HG02938 (cell line): ENCODE results near the gene PTMS.

Experiments used
- ATAC-seq: cut with Tn5 transposase; IDR thresholded peaks from one replicate; pipeline ENCODE4 v1.9.1; 2021; ENCODE audit warnings: mild to moderate bottlenecking, moderate library complexity; ENCODE audit not compliant: unreplicated experiment

The PTMS gene

GRCh38 chr12:6771509-6772330 lies 5.6 kb downstream of the PTMS start:
- ATAC-seq: no peak

DNA sequence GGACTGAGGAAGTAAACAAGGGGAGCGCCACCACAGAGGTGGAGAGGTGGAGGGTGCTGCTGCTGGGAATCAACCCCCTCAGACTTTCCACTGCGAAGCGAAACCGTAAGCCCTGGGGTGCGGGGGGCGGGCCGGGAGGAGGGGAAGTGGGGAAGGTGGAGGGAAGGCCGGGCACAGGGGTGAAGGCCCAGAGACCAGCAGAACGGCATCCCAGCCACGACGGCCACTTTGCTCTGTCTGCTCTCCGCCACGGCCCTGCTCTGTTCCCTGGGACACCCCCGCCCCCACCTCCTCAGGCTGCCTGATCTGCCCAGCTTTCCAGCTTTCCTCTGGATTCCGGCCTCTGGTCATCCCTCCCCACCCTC lies 6.2 kb downstream of the PTMS start, which contains the start of gene LAG3:
Gene LAG3, plus strand, starts transcription at position 190 of the 365 bp plus-strand sequence. CDS start 333 bp downstream, outside the sequence.
- no peak for ATAC-seq

DNA sequence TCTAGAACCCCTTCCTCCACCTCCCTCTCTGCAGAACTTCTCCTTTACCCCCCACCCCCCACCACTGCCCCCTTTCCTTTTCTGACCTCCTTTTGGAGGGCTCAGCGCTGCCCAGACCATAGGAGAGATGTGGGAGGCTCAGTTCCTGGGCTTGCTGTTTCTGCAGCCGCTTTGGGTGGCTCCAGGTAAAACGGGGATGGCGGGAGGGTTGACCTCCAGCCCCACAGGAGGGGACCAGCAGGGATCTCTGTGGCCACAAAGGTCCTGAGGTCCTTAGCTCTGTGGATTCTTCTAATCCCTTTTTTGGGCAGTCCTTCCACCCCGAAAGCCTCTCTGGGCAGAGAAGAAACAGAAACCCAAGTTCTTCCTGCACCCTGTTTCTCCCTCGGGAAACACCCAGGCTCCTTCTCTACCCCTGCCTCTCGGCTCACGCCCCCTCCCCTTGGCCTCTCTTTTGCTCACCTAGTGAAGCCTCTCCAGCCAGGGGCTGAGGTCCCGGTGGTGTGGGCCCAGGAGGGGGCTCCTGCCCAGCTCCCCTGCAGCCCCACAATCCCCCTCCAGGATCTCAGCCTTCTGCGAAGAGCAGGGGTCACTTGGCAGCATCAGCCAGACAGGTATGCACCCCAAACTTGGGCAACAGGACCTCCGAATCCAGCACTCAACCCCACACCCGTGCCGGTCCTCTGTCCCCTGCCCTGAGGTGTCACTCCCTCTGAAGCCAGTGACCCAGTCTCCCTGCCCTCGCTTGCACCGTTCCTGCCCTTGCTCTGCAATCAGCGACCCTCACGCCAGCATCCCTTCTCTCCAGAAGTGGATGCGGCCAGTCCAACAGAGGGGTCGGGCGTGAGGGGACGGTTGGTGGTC lies 6.8 kb downstream of the PTMS start:
- ATAC-seq: no peak

DNA sequence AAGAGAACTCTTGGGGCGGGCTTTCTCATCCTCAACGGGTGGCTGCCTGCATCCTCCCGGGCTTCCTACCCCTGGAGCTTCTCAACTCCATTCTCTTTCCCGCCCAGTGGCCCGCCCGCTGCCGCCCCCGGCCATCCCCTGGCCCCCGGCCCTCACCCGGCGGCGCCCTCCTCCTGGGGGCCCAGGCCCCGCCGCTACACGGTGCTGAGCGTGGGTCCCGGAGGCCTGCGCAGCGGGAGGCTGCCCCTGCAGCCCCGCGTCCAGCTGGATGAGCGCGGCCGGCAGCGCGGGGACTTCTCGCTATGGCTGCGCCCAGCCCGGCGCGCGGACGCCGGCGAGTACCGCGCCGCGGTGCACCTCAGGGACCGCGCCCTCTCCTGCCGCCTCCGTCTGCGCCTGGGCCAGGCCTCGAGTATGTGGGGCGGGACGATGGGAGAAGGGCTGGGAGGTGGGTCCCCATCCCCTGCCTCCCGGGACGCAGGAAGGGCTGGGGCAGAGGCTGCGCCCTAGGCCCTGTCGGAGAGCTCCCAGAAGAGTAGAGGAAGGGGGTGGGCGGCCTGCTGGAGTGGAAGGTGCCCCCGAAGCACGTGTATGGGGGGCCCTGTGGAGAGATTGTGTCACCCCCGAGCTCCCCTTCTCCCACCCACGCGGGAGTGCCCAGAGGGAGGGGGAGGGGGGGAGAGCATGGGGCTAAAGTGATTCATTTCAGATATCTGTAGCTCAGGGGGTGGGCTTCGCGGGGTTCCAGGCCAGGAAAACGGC lies 7.6 kb downstream of the PTMS start:
- no peak for ATAC-seq

DNA sequence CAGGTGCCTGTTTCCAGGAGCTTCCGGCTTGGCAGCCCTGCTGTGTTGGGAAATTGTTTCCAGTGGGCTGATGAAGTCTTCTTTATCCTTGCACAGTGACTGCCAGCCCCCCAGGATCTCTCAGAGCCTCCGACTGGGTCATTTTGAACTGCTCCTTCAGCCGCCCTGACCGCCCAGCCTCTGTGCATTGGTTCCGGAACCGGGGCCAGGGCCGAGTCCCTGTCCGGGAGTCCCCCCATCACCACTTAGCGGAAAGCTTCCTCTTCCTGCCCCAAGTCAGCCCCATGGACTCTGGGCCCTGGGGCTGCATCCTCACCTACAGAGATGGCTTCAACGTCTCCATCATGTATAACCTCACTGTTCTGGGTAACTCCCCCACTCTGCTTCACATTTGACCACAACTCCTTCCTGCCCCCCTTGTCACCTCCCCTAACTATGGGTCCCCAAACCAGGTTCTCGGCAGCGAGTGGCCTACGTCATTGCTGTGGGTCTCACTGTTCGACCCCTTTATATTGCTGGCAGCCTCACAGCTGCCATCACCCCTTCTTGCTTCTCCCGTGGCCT lies 8.4 kb downstream of the PTMS start:
- ATAC-seq: no peak

GRCh38 chr12:6775185-6776174 lies 9.3 kb downstream of the PTMS start:
- no peak for ATAC-seq

DNA sequence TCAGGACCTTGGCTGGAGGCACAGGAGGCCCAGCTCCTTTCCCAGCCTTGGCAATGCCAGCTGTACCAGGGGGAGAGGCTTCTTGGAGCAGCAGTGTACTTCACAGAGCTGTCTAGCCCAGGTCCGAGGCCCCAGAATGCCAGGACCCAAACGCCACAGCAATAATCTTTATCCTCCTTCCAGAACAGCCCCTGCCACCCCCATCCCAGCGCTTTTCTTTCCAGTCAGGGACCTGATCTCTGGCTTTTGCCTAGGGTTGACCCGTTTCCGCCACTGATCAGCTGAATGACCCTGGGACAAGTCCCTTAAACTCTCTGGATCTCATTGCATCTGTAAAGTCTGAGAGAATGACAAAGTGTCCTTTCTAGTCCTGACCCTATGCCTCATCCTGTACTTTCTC lies 11.2 kb downstream of the PTMS start:
- no peak for ATAC-seq

- ATAC-seq: no peak
Observed at GRCh38 chr12:6778217-6778573, 12.0 kb downstream of the PTMS start.

DNA sequence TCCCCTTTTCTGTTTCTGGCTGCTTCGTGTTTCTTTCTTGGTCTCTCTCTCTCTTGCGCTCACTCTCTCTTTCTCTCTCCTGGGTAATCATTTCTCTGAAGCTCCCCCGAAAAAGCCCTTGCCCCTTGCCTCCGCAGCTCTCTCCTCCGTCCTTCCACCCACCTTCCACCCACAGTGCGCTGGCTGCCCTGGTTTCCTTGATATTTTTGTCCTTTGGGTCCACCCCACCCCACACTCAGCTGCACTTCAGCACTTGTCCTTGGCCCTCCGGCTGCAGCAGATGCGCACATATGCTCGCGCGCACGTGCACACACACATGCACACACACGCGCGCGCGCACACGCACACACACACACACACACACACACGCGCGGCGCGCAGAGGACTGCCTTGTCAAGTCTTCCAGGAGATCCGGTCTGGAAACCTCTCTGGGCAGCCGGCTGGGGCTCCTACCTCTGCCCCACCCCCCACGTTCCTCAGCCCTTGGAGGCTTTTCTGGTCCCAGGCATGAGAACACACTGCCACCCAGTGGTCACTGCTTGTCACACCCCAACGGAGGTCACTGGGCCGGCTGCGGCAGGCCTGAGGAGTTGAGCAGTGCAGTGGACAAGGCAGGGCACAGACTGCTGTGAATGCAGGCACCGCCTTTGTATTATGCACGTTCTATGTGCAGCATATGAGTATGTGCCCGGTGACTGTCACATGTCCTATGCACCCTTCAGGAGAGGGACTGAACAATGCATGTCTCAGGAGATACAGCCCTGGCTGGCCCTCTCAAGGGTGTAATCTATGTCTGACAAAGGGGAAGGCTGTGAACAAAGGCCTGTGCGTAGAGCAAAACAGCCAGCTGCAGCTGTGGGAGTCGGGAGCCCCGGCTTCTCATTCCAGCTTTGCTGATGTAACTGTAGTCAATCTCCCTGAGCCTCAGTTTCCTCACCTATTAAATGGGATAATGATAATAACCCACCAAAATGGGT lies 12.7 kb downstream of the PTMS start:
- ATAC-seq: no peak

DNA sequence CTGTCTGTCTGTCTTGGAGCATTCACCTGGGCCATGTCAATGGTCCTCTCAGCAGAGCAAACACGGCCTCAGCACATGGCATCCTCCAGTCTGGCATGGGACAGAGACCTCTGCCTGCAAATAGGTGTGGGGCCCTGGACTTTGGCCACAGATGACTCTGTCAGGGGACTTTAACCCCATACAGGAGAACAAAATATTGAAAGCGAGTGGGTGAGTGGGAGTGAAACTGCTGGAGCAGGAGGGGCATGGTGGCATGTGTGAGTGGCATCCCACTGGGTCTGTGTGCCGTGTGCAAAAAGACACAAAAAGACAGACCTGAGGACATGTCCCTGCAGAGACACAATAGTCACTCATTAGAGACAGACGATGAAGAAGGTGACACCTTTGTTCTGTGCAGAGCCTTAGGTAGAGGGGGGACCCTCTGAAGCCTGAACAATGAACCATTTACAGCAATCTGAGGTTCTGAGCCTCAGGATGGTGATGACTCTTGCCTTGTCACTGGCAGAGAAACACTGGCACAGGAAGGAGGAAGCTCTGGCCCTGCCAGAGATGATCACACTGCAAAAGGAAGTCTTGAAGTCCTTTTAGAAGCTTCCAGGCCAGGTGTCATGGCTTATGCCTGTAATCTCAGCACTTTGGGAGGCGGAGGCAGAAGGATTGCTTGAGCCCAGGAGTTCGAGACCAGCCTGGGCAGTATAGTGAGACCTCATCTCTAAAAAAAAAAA lies 13.7 kb downstream of the PTMS start:
- no peak for ATAC-seq

DNA sequence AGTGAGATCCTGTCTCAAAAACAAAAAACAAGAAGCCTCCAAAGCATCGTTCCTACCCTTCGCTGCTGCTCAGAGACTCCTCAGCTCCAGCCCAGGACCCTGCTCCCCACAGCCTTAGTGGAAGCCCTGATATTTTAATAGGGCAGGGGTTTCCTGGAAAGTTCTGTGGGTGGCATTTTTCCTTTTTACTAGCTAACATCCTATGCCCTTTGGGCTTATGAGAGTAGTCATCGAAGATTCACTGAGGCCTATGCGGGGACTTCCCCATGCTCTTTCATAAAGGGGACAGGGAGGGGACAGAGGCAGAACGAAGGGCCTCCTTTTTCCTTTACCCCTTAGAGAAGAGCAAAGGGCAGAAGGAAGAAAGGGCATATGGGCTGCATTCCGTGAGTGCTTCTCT lies 14.4 kb downstream of the PTMS start:
- ATAC-seq: no peak

- ATAC-seq: no peak
Observed at GRCh38 chr12:6782119-6782518, 16.0 kb downstream of the PTMS start.

DNA sequence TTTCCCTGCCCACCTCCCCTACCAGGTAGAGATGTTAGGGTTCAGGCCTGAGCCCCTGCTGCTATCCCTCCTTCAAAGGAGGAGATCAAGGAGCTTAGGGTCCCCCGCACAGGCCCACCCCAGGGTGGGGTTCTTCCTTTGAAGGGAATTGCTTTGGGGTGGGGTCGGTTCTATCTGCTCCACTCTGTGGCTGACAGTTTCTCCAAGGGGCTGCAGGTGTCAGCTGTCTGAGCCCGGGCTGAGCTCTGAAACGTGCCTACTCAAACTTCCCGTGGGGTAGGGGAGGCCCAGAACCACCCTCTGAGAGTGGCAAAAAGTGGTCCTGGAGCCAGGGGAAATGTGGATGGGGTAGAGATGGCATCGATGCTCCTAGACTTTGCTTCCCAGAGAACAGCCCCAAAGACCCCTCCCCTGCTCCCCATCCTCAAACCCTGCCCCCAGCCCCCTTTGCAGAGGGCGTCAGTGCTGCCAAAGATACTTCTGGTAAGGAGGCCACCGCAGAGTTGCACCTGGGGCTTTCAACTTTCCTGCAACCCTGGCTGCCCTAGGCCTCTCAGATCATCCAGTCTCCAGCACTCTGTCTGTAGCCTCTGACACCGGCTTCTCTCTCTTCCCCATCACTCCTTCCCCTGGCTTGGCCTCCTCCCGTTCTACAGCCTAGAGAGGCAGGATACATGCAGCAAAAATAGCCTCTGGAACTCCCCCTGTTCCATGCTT lies 16.8 kb downstream of the PTMS start:
- ATAC-seq: no peak

- ATAC-seq: no peak
Observed at GRCh38 chr12:6783828-6784227, 17.7 kb downstream of the PTMS start.

- no peak for ATAC-seq
Observed at GRCh38 chr12:6784296-6784695, 18.1 kb downstream of the PTMS start.

GRCh38 chr12:6784761-6785160 lies 18.6 kb downstream of the PTMS start:
- ATAC-seq: no peak

GRCh38 chr12:6786416-6787094 lies 20.4 kb downstream of the PTMS start:
- no peak for ATAC-seq
